Kidney (tissue), 14 donors: ENCODE data around the gene BSG. TPM values are rescaled to one million over a fixed set of nuclear protein-coding genes. Genes with fewer than 3 reads are reported as not detected.
"Not testable (repeated sequence)": the region's sequence is repeated elsewhere in the genome, so short reads cannot be mapped to it uniquely, and the experiment has no call there.

Experiments used
- DNase-seq, 5 donors: peaks; one replicate each; pipeline ENCODE4 v3.0.0-alpha.2; 2013 to 2020
- FAIRE-seq: peaks from 2 replicates; lab custom pipeline; 2012; peaks lifted over from hg19 to GRCh38; lab: Jason Lieb, UNC
- H3K27ac ChIP-seq, 2 donors: one replicate each; pipeline ENCODE4 v1.7.0; 2013; ENCODE audit warnings: low read depth in 2 of 2, low read length in 2 of 2, inconsistent platforms in 1 of 2
- H3K27me3 ChIP-seq: one replicate; pipeline ENCODE4 v1.7.1; 2013; ENCODE audit warnings: low read length, inconsistent platforms; ENCODE audit not compliant: control insufficient read depth, insufficient read depth
- H3K36me3 ChIP-seq, 3 donors: one replicate each; pipeline versions ENCODE4 v1.7.0 to v1.7.1; 2013; ENCODE audit warnings: low read length in 3 of 3, control low read depth in 1 of 3, inconsistent platforms in 1 of 3; ENCODE audit not compliant: insufficient read depth in 3 of 3, control insufficient read depth in 2 of 3
- H3K4me1 ChIP-seq, 3 donors: one replicate each; pipeline versions ENCODE4 v1.7.0 to v1.7.1; 2013; ENCODE audit warnings: low read length in 3 of 3, inconsistent platforms in 1 of 3, low read depth in 1 of 3; ENCODE audit not compliant: control insufficient read depth in 2 of 3, insufficient read depth in 2 of 3
- H3K4me3 ChIP-seq, 3 donors: one replicate each; pipeline versions ENCODE4 v1.7.0 to v1.8.1; 2013; ENCODE audit warnings: low read length in 3 of 3, control low read depth in 1 of 3, inconsistent platforms in 1 of 3
- H3K9ac ChIP-seq, 3 donors: one replicate each; pipeline versions ENCODE4 v1.7.0 to v1.7.1; 2013; ENCODE audit warnings: low read length in 3 of 3, control low read depth in 1 of 3, inconsistent platforms in 1 of 3
- H3K9me3 ChIP-seq, 3 donors: one replicate each; pipeline versions ENCODE4 v1.7.0 to v1.7.1; 2013; ENCODE audit warnings: low read length in 3 of 3, control low read depth in 1 of 3, inconsistent platforms in 1 of 3; ENCODE audit not compliant: control insufficient read depth in 2 of 3, insufficient read depth in 1 of 3
- CTCF ChIP-seq: IDR thresholded peaks from 3 replicates; pipeline ENCODE4 v1.5.1; 2012; ENCODE audit warnings: mild to moderate bottlenecking, moderate library complexity, borderline replicate concordance; ENCODE audit not compliant: insufficient read depth; ENCODE audit errors: extremely low read depth
- intact Hi-C: fragments of 100-400 bp; cut with DNase I; formaldehyde crosslinking; loops from one replicate; pipeline ENCODE4 v1.11.1; 2022
- polyA plus RNA-seq: library from polyadenylated mRNA; stranded (reverse); fragments of 350-450 nt; fragmentation: Illumina TruSeq; extraction: RNeasy Lipid Tissue Mini Kit (QIAGEN cat#74804); gene quantifications from one replicate; pipeline ENCODE4 v1.2.3, GENCODE V29; 2014; ENCODE audit warnings: low read depth, low replicate concordance; ENCODE audit not compliant: insufficient read depth
- total RNA-seq: library from RNA; stranded (reverse); fragmentation: NEBNext Ultra II Directional; extraction: Animal tissue kit (Norgen Biotek cat#: 25700); gene quantifications from one replicate; pipeline ENCODE4 v1.2.1, GENCODE V29; 2021
- donor health status: control.
- donor health status: control.
- donor health status: control.
- donor health status: control.
- donor health status: control.
- donor health status: DM: yes; HTN: yes; CAD: no.
- donor health status: Normal renal cell carcinoma (clear cell type).

BSG gene
- total and polyA plus RNA-seq, 2 donors from 2014 or later: 554 to 984 TPM

DNA sequence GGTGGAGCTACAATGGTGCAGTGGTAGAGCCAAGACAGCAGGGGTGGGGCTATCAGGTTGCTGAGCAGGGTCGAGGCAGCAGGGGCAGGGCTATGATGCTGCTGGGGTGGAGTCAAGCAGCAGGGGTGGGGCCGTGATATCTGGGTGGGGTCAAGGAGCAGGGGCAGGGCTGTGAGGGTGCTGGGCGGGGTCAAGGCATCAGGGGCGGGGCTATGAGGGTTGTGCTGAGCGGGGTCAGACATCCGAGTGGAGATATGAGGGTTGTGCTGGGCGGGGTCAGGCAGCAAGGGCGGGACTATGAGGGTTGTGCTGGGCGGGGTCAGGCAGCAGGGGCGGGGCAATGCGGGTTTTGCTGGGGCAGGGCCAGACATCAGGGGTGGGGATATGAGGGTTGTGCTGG is 32.0 kb downstream of the BSG start:
- FAIRE-seq: no peak

GRCh38 chr19:605061-605971 is 32.9 kb downstream of the BSG start:
- H3K27ac ChIP-seq, H3K27me3 ChIP-seq, FAIRE-seq, H3K36me3 ChIP-seq, H3K9ac ChIP-seq, intact Hi-C loops, DNase-seq, H3K4me1 ChIP-seq, H3K4me3 ChIP-seq, H3K9me3 ChIP-seq: not testable (repeated sequence)

More for the DNA sequence above, 32.0 kb downstream of the BSG start:
- H3K36me3 ChIP-seq: no peaks in the 10 kb centered on the region
- H3K27ac ChIP-seq: no peak overlapping the region
- no peak for DNase-seq
- H3K9me3 ChIP-seq: no peaks in the 10 kb centered on the region
- no peak overlapping the region for H3K4me3 ChIP-seq
- H3K9ac ChIP-seq: no peak overlapping the region
- intact Hi-C loops: no loop called here
- H3K27me3 ChIP-seq: no peaks in the 10 kb centered on the region
- no peak for TF ChIP-seq CTCF
- H3K4me1 ChIP-seq: no peaks in the 10 kb centered on the region

DNA sequence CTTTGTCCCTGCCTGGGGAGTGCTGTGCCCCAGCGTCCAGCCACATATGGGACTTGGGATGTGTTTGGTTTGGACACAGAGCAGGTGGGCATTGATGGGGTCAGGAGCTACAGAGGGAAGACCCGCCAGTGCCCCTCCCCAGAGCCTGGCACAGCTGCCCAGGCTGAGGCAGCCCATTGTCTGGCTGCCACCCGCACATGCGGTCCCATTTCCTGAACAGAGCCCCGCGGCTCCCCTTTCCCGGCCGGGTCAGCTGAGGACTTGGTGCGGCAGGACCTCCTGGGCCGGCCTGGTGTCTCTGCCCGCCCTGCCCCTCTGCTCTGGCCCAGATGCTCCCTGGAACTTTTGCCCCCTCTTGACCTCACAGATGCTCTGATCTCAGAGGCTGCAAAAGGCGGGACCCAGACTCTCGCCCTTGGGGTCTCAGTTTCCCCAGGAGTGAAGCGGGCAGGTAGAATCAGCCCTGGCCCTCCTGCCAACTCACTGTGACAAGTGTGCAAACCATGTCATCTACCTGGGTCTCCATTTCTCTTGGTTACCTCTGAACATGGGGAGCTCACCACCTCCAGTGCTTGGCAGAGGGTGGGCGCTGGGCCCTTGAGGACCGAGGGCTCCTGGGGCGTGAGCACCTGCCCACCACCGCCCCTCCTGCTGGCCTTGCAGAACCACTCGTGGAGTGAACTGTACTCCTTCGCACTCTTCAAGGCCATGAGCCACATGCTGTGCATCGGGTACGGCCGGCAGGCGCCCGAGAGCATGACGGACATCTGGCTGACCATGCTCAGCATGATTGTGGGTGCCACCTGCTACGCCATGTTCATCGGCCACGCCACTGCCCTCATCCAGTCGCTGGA is 35.1 kb downstream of the BSG start:
- no peak for DNase-seq
- H3K27me3 ChIP-seq: no peaks in the 10 kb centered on the region
- TF ChIP-seq CTCF: no peak
- H3K9ac ChIP-seq: no peak overlapping the region
- no peaks in the 10 kb centered on the region for H3K36me3 ChIP-seq
- no peaks in the 10 kb centered on the region for H3K4me1 ChIP-seq
- no peak overlapping the region for H3K27ac ChIP-seq
- H3K9me3 ChIP-seq: no peaks in the 10 kb centered on the region
- FAIRE-seq: no peak
- intact Hi-C loops: no loop called here
- no peak overlapping the region for H3K4me3 ChIP-seq
